IPS-18c (cell line): ENCODE measurements around the gene TBC1D5.

Source experiments
- H3K4me3 ChIP-seq: 2 replicates; pipeline ENCODE4 v1.7.0; 2013; ENCODE audit warnings: low read depth, mild to moderate bottlenecking, low read length, moderate library complexity; ENCODE audit not compliant: insufficient read depth
- H3K9me3 ChIP-seq: one replicate; pipeline ENCODE4 v1.6.1; 2013; ENCODE audit warnings: mild to moderate bottlenecking, low read length, moderate library complexity; ENCODE audit not compliant: control insufficient read depth, insufficient read depth

TBC1D5 gene

GRCh38 chr3:17443142-17443541 lies 299.3 kb downstream of the TBC1D5 start:
- Histone ChIP-seq H3K9me3 (no peaks in the 10 kb centered on the region), H3K4me3 (no peak overlapping the region)

GRCh38 chr3:17442332-17443049 lies 299.9 kb downstream of the TBC1D5 start:
- no peak overlapping the region for H3K4me3 ChIP-seq
- no peaks in the 10 kb centered on the region for H3K9me3 ChIP-seq

GRCh38 chr3:17433876-17434275 lies 308.6 kb downstream of the TBC1D5 start:
- Histone ChIP-seq H3K4me3 (no peak overlapping the region), H3K9me3 (no peaks in the 10 kb centered on the region)

- H3K4me3 ChIP-seq, result no peak overlapping the region
- no peaks in the 10 kb centered on the region for H3K9me3 ChIP-seq
These were observed 310.2 kb downstream of the TBC1D5 start for GRCh38 chr3:17432236-17432635.

GRCh38 chr3:17431484-17432045 lies 310.9 kb downstream of the TBC1D5 start:
- H3K4me3 ChIP-seq, result no peak overlapping the region

GRCh38 chr3:17431004-17431403 lies 311.4 kb downstream of the TBC1D5 start:
- H3K9me3 ChIP-seq, result no peaks in the 10 kb centered on the region
- no peak overlapping the region for H3K4me3 ChIP-seq

More at GRCh38 chr3:17431484-17432045, 310.9 kb downstream of the TBC1D5 start:
- no peaks in the 10 kb centered on the region for H3K9me3 ChIP-seq

- Histone ChIP-seq H3K4me3 (no peak overlapping the region), H3K9me3 (no peaks in the 10 kb centered on the region)
These were observed 311.8 kb downstream of the TBC1D5 start for GRCh38 chr3:17430582-17430981.

GRCh38 chr3:17423786-17424536 lies 318.5 kb downstream of the TBC1D5 start:
- H3K9me3 ChIP-seq, result no peaks in the 10 kb centered on the region
- H3K4me3 ChIP-seq, result no peak overlapping the region

GRCh38 chr3:17422636-17423035 lies 319.8 kb downstream of the TBC1D5 start:
- Histone ChIP-seq H3K4me3 (no peak overlapping the region), H3K9me3 (no peaks in the 10 kb centered on the region)

- Histone ChIP-seq H3K9me3 (no peaks in the 10 kb centered on the region), H3K4me3 (no peak overlapping the region)
These were observed 321.8 kb downstream of the TBC1D5 start for GRCh38 chr3:17420668-17421067.

- Histone ChIP-seq H3K9me3 (no peaks in the 10 kb centered on the region), H3K4me3 (no peak overlapping the region)
These were observed 329.4 kb downstream of the TBC1D5 start for GRCh38 chr3:17412950-17413530.

- no peak overlapping the region for H3K4me3 ChIP-seq
- H3K9me3 ChIP-seq, result no peaks in the 10 kb centered on the region
These were observed 331.1 kb downstream of the TBC1D5 start for GRCh38 chr3:17411157-17411877.

GRCh38 chr3:17407576-17407975 lies 334.9 kb downstream of the TBC1D5 start:
- no peaks in the 10 kb centered on the region for H3K9me3 ChIP-seq

GRCh38 chr3:17404548-17404947 lies 337.9 kb downstream of the TBC1D5 start:
- H3K4me3 ChIP-seq, result no peak overlapping the region
- no peaks in the 10 kb centered on the region for H3K9me3 ChIP-seq

More at GRCh38 chr3:17407576-17407975, 334.9 kb downstream of the TBC1D5 start:
- H3K4me3 ChIP-seq, result no peak overlapping the region

- Histone ChIP-seq H3K9me3 (no peaks in the 10 kb centered on the region), H3K4me3 (no peak overlapping the region)
These were observed 340.0 kb downstream of the TBC1D5 start for GRCh38 chr3:17402442-17402841.

- Histone ChIP-seq H3K9me3 (no peaks in the 10 kb centered on the region), H3K4me3 (no peak overlapping the region)
These were observed 340.5 kb downstream of the TBC1D5 start for GRCh38 chr3:17401912-17402311.

GRCh38 chr3:17399586-17399985 lies 342.8 kb downstream of the TBC1D5 start:
- no peaks in the 10 kb centered on the region for H3K9me3 ChIP-seq
- no peak overlapping the region for H3K4me3 ChIP-seq
